Panc1 (cell line): ENCODE data around the gene OSBPL9. TPM values are rescaled to one million over a fixed set of nuclear protein-coding genes. Genes with fewer than 3 reads are reported as not detected.

ENCODE experiments used
- ATAC-seq: fragments of 200-7000 bp; cut with Tn5 transposase; 2 replicates; pipeline ENCODE4 v1.9.1; 2020; ENCODE audit warnings: mild to moderate bottlenecking, moderate library complexity
- BruUV-seq: library from RNA; stranded (reverse); fragments of 400-500 nt; replicated peaks from 2 replicates; lab custom pipeline; 2021; lab: Mats Ljungman, UMichigan
- CTCF ChIA-PET: fragments of 300-600 bp; sonication (Branson Sonifier 250); formaldehyde crosslinking; loops from one replicate; lab custom pipeline; 2022; ENCODE audit warnings: antibody characterized with exemption; lab: Charles Lee
- POLR2A ChIA-PET: fragments of 300-600 bp; sonication (Branson Sonifier 250); formaldehyde crosslinking; loops from one replicate; lab custom pipeline; 2022; ENCODE audit warnings: antibody characterized with exemption; lab: Charles Lee
- DNase-seq: peaks from one replicate; pipeline ENCODE4 v3.0.0-alpha.2; 2010; ENCODE audit warnings: low read depth, low spot score
- H3K27ac ChIP-seq: 2 replicates; pipeline ENCODE4 v1.5.1; 2011; ENCODE audit warnings: mild to moderate bottlenecking, low read length, inconsistent platforms
- H3K27me3 ChIP-seq: fragments of 200-500 bp; sonication (Bioruptor generic); 2 replicates; pipeline ENCODE4 v1.6.0; 2014; ENCODE audit warnings: low read length, inconsistent platforms; ENCODE audit not compliant: control insufficient read depth, insufficient read depth
- H3K36me3 ChIP-seq: fragments of 200-500 bp; sonication (Bioruptor generic); 2 replicates; pipeline ENCODE4 v1.5.1; 2014; ENCODE audit warnings: inconsistent platforms, mild to moderate bottlenecking, low read length, moderate library complexity; ENCODE audit not compliant: control insufficient read depth, insufficient read depth
- H3K4me1 ChIP-seq: 2 replicates; pipeline ENCODE4 v1.5.1; 2011; ENCODE audit warnings: inconsistent platforms, mild to moderate bottlenecking, low read length, moderate library complexity; ENCODE audit not compliant: control insufficient read depth, insufficient read depth
- H3K4me3 ChIP-seq, 2 experiments: 2 replicates each; pipeline ENCODE4 v1.5.1; 2011 to 2012; ENCODE audit warnings: low read depth in 2 of 2, low read length in 2 of 2, mild to moderate bottlenecking in 2 of 2, inconsistent platforms in 1 of 2, moderate library complexity in 1 of 2
- H3K9me3 ChIP-seq: fragments of 200-500 bp; sonication (Bioruptor generic); 2 replicates; pipeline ENCODE4 v1.5.1; 2014; ENCODE audit warnings: low read depth, mild to moderate bottlenecking, inconsistent platforms, low read length, moderate library complexity; ENCODE audit not compliant: control insufficient read depth, insufficient read depth
- CTCF ChIP-seq: fragments of 450-650 bp; IDR thresholded peaks from 2 replicates; pipeline ENCODE4 v1.5.1; 2017; ENCODE audit warnings: mild to moderate bottlenecking
- POLR2AphosphoS5 ChIP-seq: IDR thresholded peaks from 2 replicates; pipeline ENCODE4 v1.6.1; 2012; ENCODE audit warnings: mild to moderate bottlenecking, low read depth, low read length, moderate library complexity
- SIN3A ChIP-seq: IDR thresholded peaks from 2 replicates; pipeline ENCODE4 v1.6.1; 2012; ENCODE audit warnings: low read depth, mild to moderate bottlenecking, low read length, moderate library complexity, borderline replicate concordance; ENCODE audit not compliant: insufficient read depth
- TCF7L2 ChIP-seq: IDR thresholded peaks from 2 replicates; pipeline ENCODE4 v1.6.1; 2011; ENCODE audit warnings: mild to moderate bottlenecking, low read depth, low read length, inconsistent platforms
- in situ Hi-C: cut with HindIII; loops from 2 replicates; pipeline ENCODE4 v1.10.0; 2016; ENCODE audit warnings: low sequenced_read_pairs, low pct_unique_long_range_greater_than_20kb
- intact Hi-C: fragments of 100-400 bp; cut with micrococcal nuclease; formaldehyde crosslinking; loops from one replicate; pipeline ENCODE4 v1.10.0; 2022; ENCODE audit not compliant: unreplicated experiment
- total RNA-seq: library from RNA; stranded (reverse); gene quantifications from one replicate; pipeline ENCODE4 v1.2.1, GENCODE V29; 2021; ENCODE audit not compliant: unreplicated experiment
- TF ChIP-seq, protein P1 (sequence below), 2 experiments: IDR thresholded peaks; 2 replicates each; pipeline ENCODE4 v1.6.1; 2011 to 2012; ENCODE audit warnings: low read depth in 2 of 2, control low read depth in 1 of 2, low read length in 1 of 2, mild to moderate bottlenecking in 1 of 2, moderate library complexity in 1 of 2; ENCODE audit not compliant: insufficient read depth in 1 of 2

Gene OSBPL9
- total RNA-seq, 1 experiment from 2014 or later: 85.5 TPM

- H3K27me3 ChIP-seq: no peaks in the 10 kb centered on the region
- H3K4me3 ChIP-seq: no peak overlapping the region
- H3K9me3 ChIP-seq: no peaks in the 10 kb centered on the region
- H3K36me3 ChIP-seq: no peaks in the 10 kb centered on the region
- in situ Hi-C loops: no loop called here
- BruUV-seq: no TSS peak
- TF ChIP-seq, protein P1, sequence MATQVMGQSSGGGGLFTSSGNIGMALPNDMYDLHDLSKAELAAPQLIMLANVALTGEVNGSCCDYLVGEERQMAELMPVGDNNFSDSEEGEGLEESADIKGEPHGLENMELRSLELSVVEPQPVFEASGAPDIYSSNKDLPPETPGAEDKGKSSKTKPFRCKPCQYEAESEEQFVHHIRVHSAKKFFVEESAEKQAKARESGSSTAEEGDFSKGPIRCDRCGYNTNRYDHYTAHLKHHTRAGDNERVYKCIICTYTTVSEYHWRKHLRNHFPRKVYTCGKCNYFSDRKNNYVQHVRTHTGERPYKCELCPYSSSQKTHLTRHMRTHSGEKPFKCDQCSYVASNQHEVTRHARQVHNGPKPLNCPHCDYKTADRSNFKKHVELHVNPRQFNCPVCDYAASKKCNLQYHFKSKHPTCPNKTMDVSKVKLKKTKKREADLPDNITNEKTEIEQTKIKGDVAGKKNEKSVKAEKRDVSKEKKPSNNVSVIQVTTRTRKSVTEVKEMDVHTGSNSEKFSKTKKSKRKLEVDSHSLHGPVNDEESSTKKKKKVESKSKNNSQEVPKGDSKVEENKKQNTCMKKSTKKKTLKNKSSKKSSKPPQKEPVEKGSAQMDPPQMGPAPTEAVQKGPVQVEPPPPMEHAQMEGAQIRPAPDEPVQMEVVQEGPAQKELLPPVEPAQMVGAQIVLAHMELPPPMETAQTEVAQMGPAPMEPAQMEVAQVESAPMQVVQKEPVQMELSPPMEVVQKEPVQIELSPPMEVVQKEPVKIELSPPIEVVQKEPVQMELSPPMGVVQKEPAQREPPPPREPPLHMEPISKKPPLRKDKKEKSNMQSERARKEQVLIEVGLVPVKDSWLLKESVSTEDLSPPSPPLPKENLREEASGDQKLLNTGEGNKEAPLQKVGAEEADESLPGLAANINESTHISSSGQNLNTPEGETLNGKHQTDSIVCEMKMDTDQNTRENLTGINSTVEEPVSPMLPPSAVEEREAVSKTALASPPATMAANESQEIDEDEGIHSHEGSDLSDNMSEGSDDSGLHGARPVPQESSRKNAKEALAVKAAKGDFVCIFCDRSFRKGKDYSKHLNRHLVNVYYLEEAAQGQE (IDR thresholded peaks at IDR 0.05; ENCODE audit: insufficient read depth in 1 of 2, low read depth in 2 of 2, low read length in 1 of 2): no peak
- no peak for TF ChIP-seq CTCF
- TF ChIP-seq POLR2AphosphoS5: no peak
- TF ChIP-seq TCF7L2: no peak
- TF ChIP-seq SIN3A: no peak
- ATAC-seq (no peak), DNase-seq (no peak)
- intact Hi-C loops: no loop called here
- no peaks in the 10 kb centered on the region for H3K4me1 ChIP-seq
- ChIA-PET CTCF (no interaction called here), POLR2A (no interaction called here)
- H3K27ac ChIP-seq: no peak overlapping the region
Observed at GRCh38 chr1:51709951-51710350, 93.1 kb downstream of the OSBPL9 start.

GRCh38 chr1:51712590-51712989, 95.7 kb downstream of the OSBPL9 start:
- BruUV-seq: no TSS peak
- Histone ChIP-seq H3K27ac (no peak overlapping the region), H3K27me3 (no peaks in the 10 kb centered on the region), H3K9me3 (no peaks in the 10 kb centered on the region), H3K4me3 (no peak overlapping the region), H3K36me3 (no peaks in the 10 kb centered on the region), H3K4me1 (no peaks in the 10 kb centered on the region)
- CTCF ChIA-PET: no interaction called here
- intact Hi-C loops (no loop called here), in situ Hi-C loops (no loop called here)
- POLR2A ChIA-PET: interaction anchor here (0.6 kb wide), 1 partner anchor 177 kb away, joined by 3 read pairs; no protein-coding TSS in a partner anchor
- no peak for TF ChIP-seq POLR2AphosphoS5
- TF ChIP-seq, protein P1 (IDR thresholded peaks at IDR 0.05; ENCODE audit: insufficient read depth in 1 of 2, low read depth in 2 of 2, low read length in 1 of 2): no peak
- no peak for TF ChIP-seq TCF7L2
- TF ChIP-seq SIN3A: no peak
- TF ChIP-seq CTCF: no peak
- DNase-seq (no peak), ATAC-seq (no peak)
